Lower lobe of right lung (tissue), 2 donors: ENCODE measurements around the gene MAFF. TPM values are rescaled to one million over a fixed set of nuclear protein-coding genes. Genes with fewer than 3 reads are reported as not detected.

Experiments
- ATAC-seq, 2 donors: fragments of 200-7000 bp; cut with Tn5 transposase; one replicate each; pipeline ENCODE4 v1.9.1; 2020 to 2022; ENCODE audit warnings: mild to moderate bottlenecking in 2 of 2, moderate library complexity in 2 of 2
- DNase-seq: peaks from one replicate; pipeline ENCODE4 v3.0.0-alpha.2; 2020
- H3K27ac ChIP-seq: fragments of 200-600 bp; one replicate; pipeline ENCODE4 v1.8.0; 2022
- H3K27me3 ChIP-seq: fragments of 200-600 bp; one replicate; pipeline ENCODE4 v1.8.0; 2022; ENCODE audit warnings: low read depth
- H3K36me3 ChIP-seq: fragments of 200-600 bp; one replicate; pipeline ENCODE4 v1.8.0; 2022; ENCODE audit warnings: mild to moderate bottlenecking
- H3K4me1 ChIP-seq: fragments of 200-600 bp; one replicate; pipeline ENCODE4 v1.8.0; 2022
- H3K4me3 ChIP-seq: fragments of 200-600 bp; one replicate; pipeline ENCODE4 v1.8.0; 2022; ENCODE audit warnings: mild to moderate bottlenecking
- H3K9me3 ChIP-seq: fragments of 200-600 bp; one replicate; pipeline ENCODE4 v1.8.0; 2022
- intact Hi-C: fragments of 100-400 bp; cut with DNase I; formaldehyde crosslinking; loops from one replicate; pipeline ENCODE4 v1.11.0; 2022
- total RNA-seq: library from RNA; stranded (reverse); fragmentation: NEBNext Ultra II Directional; extraction: Animal tissue kit (Norgen Biotek cat#: 25700); gene quantifications from one replicate; pipeline ENCODE4 v1.2.1, GENCODE V29; 2021
- TF ChIP-seq, protein P1 (sequence below): fragments of 200-600 bp; IDR thresholded peaks from one replicate; pipeline ENCODE4 v1.8.0; 2022; ENCODE audit warnings: antibody characterized with exemption, mild to moderate bottlenecking
- donor health status: DM: no; HTN: yes; CAD: no; lungs with severe emphysema.

MAFF gene
- total RNA-seq, 1 donor from 2014 or later: 41.3 TPM

DNA sequence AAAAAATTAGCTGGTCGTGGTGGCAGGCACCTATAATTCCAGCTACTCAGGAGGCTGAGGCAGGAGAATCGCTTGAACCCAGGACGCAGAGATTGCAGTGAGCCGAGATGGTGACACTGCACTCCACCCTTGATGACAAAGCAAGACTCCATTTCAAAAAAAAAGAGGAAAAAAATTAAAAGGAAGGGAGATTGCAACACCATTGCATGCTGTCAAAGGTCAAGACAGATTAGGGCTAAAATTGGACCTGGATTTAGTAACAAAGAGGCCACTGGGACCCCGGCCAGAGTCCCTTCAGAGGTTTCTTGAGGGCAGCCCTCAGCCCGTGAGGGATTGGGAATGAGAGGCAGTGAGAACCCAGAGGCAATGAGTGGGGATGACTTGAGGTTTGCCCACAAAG lies 8.2 kb upstream of the MAFF start:
- ATAC-seq (peak; percentile 44 to 60), DNase-seq (peak; percentile 58)
- TF ChIP-seq, protein P1, sequence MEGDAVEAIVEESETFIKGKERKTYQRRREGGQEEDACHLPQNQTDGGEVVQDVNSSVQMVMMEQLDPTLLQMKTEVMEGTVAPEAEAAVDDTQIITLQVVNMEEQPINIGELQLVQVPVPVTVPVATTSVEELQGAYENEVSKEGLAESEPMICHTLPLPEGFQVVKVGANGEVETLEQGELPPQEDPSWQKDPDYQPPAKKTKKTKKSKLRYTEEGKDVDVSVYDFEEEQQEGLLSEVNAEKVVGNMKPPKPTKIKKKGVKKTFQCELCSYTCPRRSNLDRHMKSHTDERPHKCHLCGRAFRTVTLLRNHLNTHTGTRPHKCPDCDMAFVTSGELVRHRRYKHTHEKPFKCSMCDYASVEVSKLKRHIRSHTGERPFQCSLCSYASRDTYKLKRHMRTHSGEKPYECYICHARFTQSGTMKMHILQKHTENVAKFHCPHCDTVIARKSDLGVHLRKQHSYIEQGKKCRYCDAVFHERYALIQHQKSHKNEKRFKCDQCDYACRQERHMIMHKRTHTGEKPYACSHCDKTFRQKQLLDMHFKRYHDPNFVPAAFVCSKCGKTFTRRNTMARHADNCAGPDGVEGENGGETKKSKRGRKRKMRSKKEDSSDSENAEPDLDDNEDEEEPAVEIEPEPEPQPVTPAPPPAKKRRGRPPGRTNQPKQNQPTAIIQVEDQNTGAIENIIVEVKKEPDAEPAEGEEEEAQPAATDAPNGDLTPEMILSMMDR: no peak
- intact Hi-C loops: no loop called here
- no peaks in the 10 kb centered on the region for H3K36me3 ChIP-seq
- H3K9me3 ChIP-seq: no peaks in the 10 kb centered on the region
- no peaks in the 10 kb centered on the region for H3K27me3 ChIP-seq
- H3K4me1 ChIP-seq: peaks cover 19% of the 10 kb centered on the region
- H3K27ac ChIP-seq: no peak overlapping the region
- H3K4me3 ChIP-seq: no peak overlapping the region

DNA sequence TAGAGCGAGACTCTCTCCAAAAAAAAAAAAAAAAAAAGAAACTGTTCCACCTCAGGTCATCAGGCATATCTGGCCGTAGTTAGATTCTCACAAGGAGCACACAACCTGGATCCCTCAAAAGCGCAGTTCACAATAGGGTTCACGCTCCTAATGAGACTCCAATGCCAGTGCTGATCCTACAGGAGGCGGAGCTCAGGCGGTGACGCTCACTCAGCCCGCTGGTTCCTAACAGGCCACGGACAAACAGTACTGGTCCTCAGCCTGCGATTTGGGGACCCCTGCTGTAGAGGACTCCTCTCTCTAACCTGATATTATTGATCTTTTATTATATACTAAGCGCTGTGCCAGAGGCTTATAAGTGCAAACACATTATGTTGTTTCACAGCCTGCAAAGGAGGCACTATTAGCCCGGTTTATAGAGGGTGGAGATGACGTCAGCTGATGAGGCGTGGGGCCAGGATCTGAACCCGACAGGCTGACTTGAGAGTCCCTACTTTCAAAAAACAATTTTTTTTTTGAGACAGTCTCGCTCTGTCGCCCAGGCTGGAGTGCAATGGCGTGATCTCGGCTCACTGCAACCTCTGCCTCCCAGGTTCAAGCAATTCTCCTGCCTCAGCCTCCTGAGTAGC lies 4.9 kb upstream of the MAFF start:
- H3K36me3 ChIP-seq: no peaks in the 10 kb centered on the region
- H3K27me3 ChIP-seq: no peaks in the 10 kb centered on the region
- no peak overlapping the region for H3K27ac ChIP-seq
- DNase-seq (no peak), ATAC-seq (no peak)
- peaks cover 22% of the 10 kb centered on the region for H3K4me1 ChIP-seq
- TF ChIP-seq, protein P1: no peak
- no peaks in the 10 kb centered on the region for H3K9me3 ChIP-seq
- intact Hi-C loops: no loop called here
- no peak overlapping the region for H3K4me3 ChIP-seq

DNA sequence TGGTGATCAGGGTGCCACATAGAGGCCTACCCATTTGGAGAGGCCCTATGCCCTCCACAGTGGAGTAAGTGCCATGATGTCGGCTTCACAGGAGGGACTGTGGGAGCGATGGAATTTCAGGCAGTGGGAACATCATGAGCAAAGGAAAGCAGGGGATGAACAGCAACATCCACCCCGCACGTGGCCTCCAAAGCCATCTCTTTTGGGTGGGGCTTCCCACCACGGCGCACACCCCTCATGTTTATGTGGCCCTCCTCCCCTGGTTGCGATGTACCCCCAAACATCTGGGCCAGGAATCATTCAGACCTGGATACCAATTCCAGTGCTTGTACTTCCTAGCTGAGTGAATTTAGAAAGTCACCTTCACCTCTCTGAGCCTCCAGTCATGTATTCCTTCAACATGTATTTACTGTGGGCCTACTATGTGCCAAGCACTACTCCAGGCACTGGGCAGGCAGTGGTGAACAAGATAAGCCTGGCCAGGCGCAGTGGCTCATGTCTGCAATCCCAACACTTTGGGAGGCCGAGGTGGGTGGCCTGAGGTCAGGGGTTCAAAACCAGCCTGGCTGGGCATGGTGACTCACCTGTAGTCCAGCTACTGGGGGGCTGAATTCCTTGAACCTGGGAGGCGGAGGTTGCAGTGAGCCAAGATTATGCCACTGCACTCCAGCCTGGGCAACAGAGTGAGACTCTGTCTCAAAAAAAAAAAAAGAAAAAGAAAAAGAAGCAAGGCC lies 1.8 kb upstream of the MAFF start:
- intact Hi-C loops: no loop called here
- no peak overlapping the region for H3K27ac ChIP-seq
- no peak for ATAC-seq
- no peaks in the 10 kb centered on the region for H3K9me3 ChIP-seq
- no peaks in the 10 kb centered on the region for H3K27me3 ChIP-seq
- H3K4me3 ChIP-seq: no peak overlapping the region
- DNase-seq: no peak
- TF ChIP-seq, protein P1: no peak
- H3K4me1 ChIP-seq: peaks cover 23% of the 10 kb centered on the region
- no peaks in the 10 kb centered on the region for H3K36me3 ChIP-seq

DNA sequence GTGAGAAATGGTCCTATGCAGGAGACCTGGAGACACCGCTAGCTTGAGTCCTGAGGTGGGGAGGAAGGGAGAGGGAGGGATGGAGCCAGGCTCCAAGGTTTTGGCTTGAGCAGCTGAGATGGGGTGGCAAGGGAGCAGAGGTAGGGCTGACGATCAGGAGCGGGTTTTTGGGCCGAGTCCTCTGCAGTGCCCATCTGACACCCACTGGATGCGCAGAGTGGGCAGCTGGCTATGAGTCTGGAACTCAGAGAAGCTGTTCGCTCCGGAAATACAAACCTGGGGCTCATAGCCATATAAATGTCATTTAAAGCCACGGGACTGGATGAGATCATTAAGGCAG lies 453 bp upstream of the MAFF start:
- peak overlapping the region; percentile 99 for H3K27ac ChIP-seq

DNA sequence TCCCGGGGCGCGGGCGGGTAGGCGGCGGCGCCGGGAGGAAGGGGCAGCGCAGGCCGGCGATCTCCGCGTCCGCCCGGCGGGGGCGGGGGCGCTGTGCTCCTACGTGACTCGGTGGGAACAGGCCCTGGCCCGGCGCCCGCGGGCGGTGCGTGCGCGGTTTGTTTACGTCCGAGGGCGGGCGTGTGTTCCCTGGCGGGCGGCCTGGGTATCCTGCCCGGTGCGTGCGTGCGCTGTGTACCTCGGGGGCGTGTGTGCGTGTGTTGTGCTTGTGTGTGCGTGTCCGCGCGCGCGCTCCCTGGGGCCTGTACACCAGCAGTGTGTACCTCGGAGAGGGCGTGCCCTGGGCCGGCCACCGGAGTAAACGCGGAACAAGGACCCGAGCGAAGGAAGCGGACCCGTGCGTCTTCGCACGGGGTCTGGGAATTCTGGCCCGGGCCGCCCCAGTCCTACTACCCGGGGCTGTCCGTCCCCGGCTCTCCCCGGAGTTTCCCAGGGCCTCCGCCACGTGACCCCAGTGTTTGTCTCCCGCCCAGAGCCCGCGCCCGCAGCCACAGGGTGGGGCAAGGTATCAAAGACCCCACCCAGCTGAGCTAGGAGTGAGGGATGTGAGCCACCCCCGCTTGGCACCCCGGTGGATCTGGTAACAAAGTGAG lies 769 bp downstream of the MAFF start:
- ATAC-seq: peak; percentile 77 to 86
- DNase-seq: peak; percentile 92
- Histone ChIP-seq H3K9me3 (no peaks in the 10 kb centered on the region), H3K4me1 (peaks cover 26% of the 10 kb centered on the region), H3K36me3 (no peaks in the 10 kb centered on the region), H3K27me3 (no peaks in the 10 kb centered on the region), H3K4me3 (peak overlapping the region; percentile 81), H3K27ac (peak overlapping the region; percentile 99)
- intact Hi-C loops: no loop called here
- TF ChIP-seq, protein P1: peak; percentile 30

More for the DNA sequence above, 453 bp upstream of the MAFF start:
- Histone ChIP-seq H3K4me3 (peak overlapping the region; percentile 81), H3K9me3 (no peaks in the 10 kb centered on the region), H3K36me3 (no peaks in the 10 kb centered on the region), H3K27me3 (no peaks in the 10 kb centered on the region), H3K4me1 (peaks cover 26% of the 10 kb centered on the region)
- DNase-seq (no peak), ATAC-seq (no peak)
- intact Hi-C loops: no loop called here
- TF ChIP-seq, protein P1: no peak
